Loucy (cell line): ENCODE data around the gene LSR.
A peak's percentile ranks its signal among the peaks of the same experiment; 100 is the strongest.

Experiments
- H2AFZ ChIP-seq: fragments of 200-600 bp; sonication (generic); 2 replicates; pipeline ENCODE4 v1.6.0; 2016; ENCODE audit warnings: antibody characterized with exemption, mild to moderate bottlenecking, low read length, moderate library complexity
- H3F3A ChIP-seq: fragments of 200-600 bp; 2 replicates; pipeline ENCODE4 v1.6.0; 2016; ENCODE audit warnings: antibody characterized with exemption, low read depth, mild to moderate bottlenecking
- H3K27me3 ChIP-seq: fragments of 200-600 bp; sonication (generic); 2 replicates; pipeline ENCODE4 v1.6.1; 2014; ENCODE audit warnings: low read length, mild to moderate bottlenecking; ENCODE audit not compliant: insufficient read depth, poor library complexity, severe bottlenecking
- H3K36me3 ChIP-seq: fragments of 200-600 bp; sonication (generic); 2 replicates; pipeline ENCODE4 v1.6.1; 2016; ENCODE audit warnings: low read length; ENCODE audit not compliant: insufficient read depth
- H3K4me1 ChIP-seq: fragments of 200-600 bp; sonication (generic); 2 replicates; pipeline ENCODE4 v1.5.1; 2014; ENCODE audit warnings: low read length, mild to moderate bottlenecking; ENCODE audit not compliant: insufficient read depth, poor library complexity, severe bottlenecking
- H3K4me2 ChIP-seq: fragments of 200-600 bp; sonication (generic); 2 replicates; pipeline ENCODE4 v1.6.0; 2014; ENCODE audit warnings: antibody characterized with exemption, low read length, low read depth, mild to moderate bottlenecking; ENCODE audit not compliant: poor library complexity, severe bottlenecking
- H3K4me3 ChIP-seq: fragments of 200-600 bp; sonication (generic); 2 replicates; pipeline ENCODE4 v1.5.1; 2014; ENCODE audit warnings: low read length, mild to moderate bottlenecking, mixed read lengths; ENCODE audit not compliant: poor library complexity, severe bottlenecking
- H3K79me2 ChIP-seq: fragments of 200-600 bp; sonication (generic); 2 replicates; pipeline ENCODE4 v1.6.1; 2014; ENCODE audit warnings: low read length; ENCODE audit not compliant: insufficient read depth
- H3K9ac ChIP-seq: fragments of 200-600 bp; sonication (generic); 2 replicates; pipeline ENCODE4 v1.6.0; 2014; ENCODE audit warnings: mild to moderate bottlenecking, low read depth, low read length, moderate library complexity; ENCODE audit not compliant: poor library complexity, severe bottlenecking
- H3K9me2 ChIP-seq: fragments of 200-600 bp; sonication (generic); replicated peaks from 2 replicates; pipeline ENCODE4 v1.6.1; 2016; ENCODE audit warnings: low read depth, low read length, mixed read lengths
- H3K9me3 ChIP-seq: fragments of 200-600 bp; sonication (generic); 2 replicates; pipeline ENCODE4 v1.6.1; 2014; ENCODE audit warnings: mild to moderate bottlenecking, antibody characterized with exemption, low read length, low read depth; ENCODE audit not compliant: insufficient read depth
- H4K20me1 ChIP-seq: fragments of 200-600 bp; sonication (generic); 2 replicates; pipeline ENCODE4 v1.6.0; 2014; ENCODE audit warnings: antibody characterized with exemption, low read length, mild to moderate bottlenecking; ENCODE audit not compliant: insufficient read depth, poor library complexity, severe bottlenecking
- EZH2phosphoT487 ChIP-seq: fragments of 200-600 bp; IDR thresholded peaks from 2 replicates; pipeline ENCODE4 v1.6.1; 2018; ENCODE audit warnings: antibody characterized with exemption, mild to moderate bottlenecking, moderate library complexity, borderline replicate concordance
- TF ChIP-seq, protein P1 (sequence below): fragments of 200-600 bp; sonication (generic); conservative IDR thresholded peaks from 2 replicates; pipeline ENCODE4 v1.5.1; 2014; ENCODE audit warnings: mild to moderate bottlenecking, antibody characterized with exemption, low read length

Gene LSR

DNA sequence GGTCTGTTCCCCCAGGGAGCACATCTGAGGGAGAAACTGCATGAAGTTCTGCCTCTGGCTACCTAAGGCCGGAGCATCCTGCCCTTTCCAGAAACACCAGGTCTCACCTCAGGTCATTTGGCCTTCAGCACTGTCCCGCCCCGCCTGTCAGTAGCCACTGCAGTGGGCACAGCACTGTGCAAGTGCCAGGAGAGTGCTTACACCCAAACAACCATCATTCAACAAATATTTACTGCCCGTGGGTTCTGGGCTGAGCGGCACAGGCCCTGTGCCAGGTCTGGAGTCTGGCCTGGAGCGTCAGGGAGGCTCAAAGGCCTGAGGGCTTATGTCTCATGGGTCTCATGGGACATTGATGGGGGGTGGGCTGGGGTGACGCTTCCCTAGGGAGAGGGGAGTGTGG, 22.7 kb downstream of the LSR start:
- H3K9ac ChIP-seq = no peak overlapping the region
- TF ChIP-seq, protein P1, sequence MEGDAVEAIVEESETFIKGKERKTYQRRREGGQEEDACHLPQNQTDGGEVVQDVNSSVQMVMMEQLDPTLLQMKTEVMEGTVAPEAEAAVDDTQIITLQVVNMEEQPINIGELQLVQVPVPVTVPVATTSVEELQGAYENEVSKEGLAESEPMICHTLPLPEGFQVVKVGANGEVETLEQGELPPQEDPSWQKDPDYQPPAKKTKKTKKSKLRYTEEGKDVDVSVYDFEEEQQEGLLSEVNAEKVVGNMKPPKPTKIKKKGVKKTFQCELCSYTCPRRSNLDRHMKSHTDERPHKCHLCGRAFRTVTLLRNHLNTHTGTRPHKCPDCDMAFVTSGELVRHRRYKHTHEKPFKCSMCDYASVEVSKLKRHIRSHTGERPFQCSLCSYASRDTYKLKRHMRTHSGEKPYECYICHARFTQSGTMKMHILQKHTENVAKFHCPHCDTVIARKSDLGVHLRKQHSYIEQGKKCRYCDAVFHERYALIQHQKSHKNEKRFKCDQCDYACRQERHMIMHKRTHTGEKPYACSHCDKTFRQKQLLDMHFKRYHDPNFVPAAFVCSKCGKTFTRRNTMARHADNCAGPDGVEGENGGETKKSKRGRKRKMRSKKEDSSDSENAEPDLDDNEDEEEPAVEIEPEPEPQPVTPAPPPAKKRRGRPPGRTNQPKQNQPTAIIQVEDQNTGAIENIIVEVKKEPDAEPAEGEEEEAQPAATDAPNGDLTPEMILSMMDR = no peak
- no peak for TF ChIP-seq EZH2phosphoT487
- H3K4me2 ChIP-seq = no peak overlapping the region
- no peak overlapping the region for H3K4me3 ChIP-seq
- H3K79me2 ChIP-seq = peaks cover 42% of the 10 kb centered on the region
- H3K9me3 ChIP-seq = no peaks in the 10 kb centered on the region
- no peaks in the 10 kb centered on the region for H3K27me3 ChIP-seq
- peaks cover 29% of the 10 kb centered on the region; the same call in 1 of the 2 replicates for H3K36me3 ChIP-seq
- peaks cover 25% of the 10 kb centered on the region for H4K20me1 ChIP-seq
- H3F3A ChIP-seq = no peaks in the 10 kb centered on the region
- no peak overlapping the region for H2AFZ ChIP-seq
- no peaks in the 10 kb centered on the region for H3K9me2 ChIP-seq
- peaks cover 17% of the 10 kb centered on the region for H3K4me1 ChIP-seq

DNA sequence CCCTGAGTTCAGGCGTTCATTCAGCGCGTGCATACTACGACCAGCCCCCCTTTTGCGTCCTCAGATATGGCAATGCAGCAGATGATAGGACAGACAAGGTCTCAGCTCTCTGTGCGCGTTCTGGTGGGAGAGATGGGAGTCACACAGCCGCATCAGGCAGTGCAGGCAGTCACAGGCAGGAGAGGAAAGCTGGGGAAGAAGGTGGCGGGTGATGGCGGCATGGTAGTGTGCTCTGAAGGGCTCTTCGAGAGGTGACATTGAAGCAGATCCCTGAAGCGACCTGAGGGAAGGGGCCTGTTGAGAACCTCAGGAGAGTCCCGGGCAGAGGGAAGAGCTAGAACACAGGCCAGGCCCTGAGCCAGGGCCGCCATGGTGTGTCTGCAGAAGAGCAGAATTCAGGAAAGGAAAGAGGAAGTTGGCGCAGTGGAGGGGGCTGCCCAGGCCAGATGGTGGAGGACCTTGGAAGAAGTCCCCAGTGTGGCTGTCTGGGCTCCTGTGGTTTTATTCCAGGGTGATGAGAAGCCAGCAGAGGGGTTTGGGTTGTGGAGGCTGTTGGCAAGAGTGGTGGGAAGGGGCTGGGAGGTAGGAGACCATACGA, 23.4 kb downstream of the LSR start:
- TF ChIP-seq, protein P1 = no peak
- TF ChIP-seq EZH2phosphoT487 = no peak
- Histone ChIP-seq H3K4me2 (peak overlapping the region; percentile 16), H3K27me3 (no peaks in the 10 kb centered on the region), H3K36me3 (peaks cover 29% of the 10 kb centered on the region; the same call in 1 of the 2 replicates), H3K9me3 (no peaks in the 10 kb centered on the region), H3K79me2 (peaks cover 36% of the 10 kb centered on the region), H2AFZ (no peak overlapping the region), H3K4me1 (peaks cover 11% of the 10 kb centered on the region), H3K9me2 (no peaks in the 10 kb centered on the region), H3K9ac (no peak overlapping the region), H4K20me1 (peaks cover 18% of the 10 kb centered on the region), H3K4me3 (no peak overlapping the region), H3F3A (no peaks in the 10 kb centered on the region)

DNA sequence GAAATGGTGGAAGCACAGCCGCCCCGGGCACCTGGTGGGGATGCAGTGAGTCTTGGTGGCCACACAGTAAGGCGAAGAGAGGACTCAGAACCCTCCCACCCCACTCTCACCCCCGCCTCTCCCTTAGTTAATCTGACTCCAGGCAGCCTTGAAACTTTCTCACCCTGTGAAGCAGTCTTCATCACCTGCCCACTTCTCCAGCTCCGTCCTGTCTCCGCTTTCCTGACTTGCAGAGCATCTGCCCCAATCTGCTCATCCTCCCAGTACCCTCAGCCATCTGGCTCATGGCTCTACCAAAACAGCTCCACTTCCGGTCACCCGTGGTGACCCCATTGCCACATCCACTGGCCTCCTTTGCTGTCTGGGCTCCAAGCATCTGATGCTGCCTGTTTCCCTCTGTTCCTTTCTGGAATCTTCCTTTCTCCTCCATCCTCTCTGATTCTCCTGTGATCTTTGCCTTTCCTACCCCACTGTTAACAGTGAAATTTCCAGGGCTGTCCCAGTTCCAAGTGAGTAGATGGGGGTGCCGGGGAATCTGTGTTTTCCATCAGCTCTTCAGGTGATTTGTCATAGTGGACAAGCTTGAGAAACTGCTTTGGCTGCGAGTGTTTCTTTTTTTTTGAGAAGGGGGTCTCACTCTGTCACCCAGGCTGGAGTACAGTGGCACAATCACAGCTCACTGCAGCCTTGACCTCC, 24.3 kb downstream of the LSR start:
- H3K79me2 ChIP-seq = peaks cover 29% of the 10 kb centered on the region
- no peaks in the 10 kb centered on the region for H3K9me3 ChIP-seq
- H3K27me3 ChIP-seq = no peaks in the 10 kb centered on the region
- no peak overlapping the region for H2AFZ ChIP-seq
- no peak overlapping the region for H3K4me2 ChIP-seq
- peaks cover 29% of the 10 kb centered on the region; the same call in 1 of the 2 replicates for H3K36me3 ChIP-seq
- TF ChIP-seq, protein P1 = no peak
- TF ChIP-seq EZH2phosphoT487 = no peak
- no peak overlapping the region for H3K9ac ChIP-seq
- H3K4me1 ChIP-seq = peaks cover 11% of the 10 kb centered on the region
- H3K9me2 ChIP-seq = no peaks in the 10 kb centered on the region
- H4K20me1 ChIP-seq = peaks cover 14% of the 10 kb centered on the region
- no peaks in the 10 kb centered on the region for H3F3A ChIP-seq
- H3K4me3 ChIP-seq = no peak overlapping the region
